Jurkat, Clone E6-1 (cell line): ENCODE measurements around the gene MRFAP1L1.

Experiments used
- DNase-seq: peaks from one replicate; pipeline ENCODE4 v3.0.0-alpha.2; 2011; ENCODE audit warnings: low read depth, low spot score
- H3K4me3 ChIP-seq: 2 replicates; pipeline ENCODE4 v1.5.1; 2011; ENCODE audit warnings: mild to moderate bottlenecking, low read length, control low read depth, moderate library complexity

The MRFAP1L1 gene

GRCh38 chr4:6694177-6694901, 15.3 kb downstream of the MRFAP1L1 start:
- peak; percentile 55 for DNase-seq
- H3K4me3 ChIP-seq: no peak overlapping the region

DNA sequence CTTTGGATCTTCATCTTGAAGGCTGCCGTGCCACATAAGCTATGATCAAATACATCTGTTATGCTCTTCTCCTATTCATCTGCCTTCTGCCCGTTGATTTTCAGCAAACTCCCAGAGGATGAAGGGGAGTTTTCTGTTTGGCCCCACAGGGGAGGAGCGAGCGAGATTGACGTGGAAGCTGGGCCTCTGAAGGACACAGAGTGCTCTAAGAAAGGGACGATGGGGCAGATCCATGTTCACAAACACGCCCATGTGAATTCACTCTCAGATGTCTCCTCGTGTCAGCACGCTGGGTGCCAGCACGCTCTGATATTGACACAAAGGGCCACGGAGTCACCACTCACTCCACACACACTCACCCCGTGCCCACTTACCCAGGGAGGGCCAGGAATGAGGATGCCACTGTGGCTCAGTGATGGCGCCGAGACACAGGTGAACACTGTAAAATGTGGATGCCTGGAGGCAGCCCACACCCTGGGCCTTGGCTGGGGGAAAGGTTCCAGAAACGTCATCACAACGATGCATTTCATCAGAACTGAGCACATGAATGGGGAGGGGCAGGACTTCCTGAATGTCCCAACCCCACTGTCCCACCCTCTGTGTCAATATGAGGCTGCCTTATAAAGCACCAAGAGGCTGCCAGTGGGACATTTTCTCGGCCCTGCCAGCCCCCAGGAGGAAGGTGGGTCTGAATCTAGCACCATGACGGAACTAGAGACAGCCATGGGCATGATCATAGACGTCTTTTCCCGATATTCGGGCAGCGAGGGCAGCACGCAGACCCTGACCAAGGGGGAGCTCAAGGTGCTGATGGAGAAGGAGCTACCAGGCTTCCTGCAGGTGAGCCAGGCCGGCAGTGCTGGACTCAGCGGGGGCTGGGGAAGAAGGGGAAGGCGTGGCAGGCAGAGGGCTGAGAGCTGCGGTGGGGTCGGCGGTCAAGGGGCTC, 16.2 kb downstream of the MRFAP1L1 start, which contains the start of gene S100P:
TSS of gene S100P (plus strand) at position 648 of the 946 bp plus-strand sequence. CDS start at position 703, 55 bp downstream.
- no peak for DNase-seq
- H3K4me3 ChIP-seq: no peak within 1 kb of the TSS

DNA sequence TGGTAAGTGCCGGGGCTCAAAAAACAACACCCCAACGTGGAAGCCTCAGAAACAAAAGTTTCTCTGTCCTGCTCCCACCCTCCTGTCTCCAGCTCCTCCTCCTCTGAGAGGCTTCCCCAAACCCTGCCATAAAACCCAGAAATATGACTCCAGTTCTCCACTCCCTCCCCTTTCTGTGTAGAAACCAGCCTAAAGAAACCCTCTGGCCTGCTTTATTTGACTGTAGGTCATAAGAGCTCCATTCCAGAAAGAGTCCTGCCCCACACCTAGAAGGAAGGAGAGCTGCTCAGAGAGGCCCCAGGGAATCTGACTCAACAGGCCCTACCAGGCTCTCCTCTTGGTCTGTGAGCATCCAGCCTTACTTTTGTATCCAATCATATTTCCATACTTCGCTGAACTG, 16.9 kb downstream of the MRFAP1L1 start:
- DNase-seq: no peak
- no peak overlapping the region for H3K4me3 ChIP-seq

- DNase-seq: no peak
- H3K4me3 ChIP-seq: no peak overlapping the region
Observed at GRCh38 chr4:6692379-6692778, 17.3 kb downstream of the MRFAP1L1 start.

- peak overlapping the region; percentile 20 for H3K4me3 ChIP-seq
- no peak for DNase-seq
Observed at GRCh38 chr4:6689506-6689960, 20.1 kb downstream of the MRFAP1L1 start.

- H3K4me3 ChIP-seq: peak overlapping the region; percentile 20
- DNase-seq: peak; percentile 71
Observed at GRCh38 chr4:6688879-6689505, 20.7 kb downstream of the MRFAP1L1 start.

DNA sequence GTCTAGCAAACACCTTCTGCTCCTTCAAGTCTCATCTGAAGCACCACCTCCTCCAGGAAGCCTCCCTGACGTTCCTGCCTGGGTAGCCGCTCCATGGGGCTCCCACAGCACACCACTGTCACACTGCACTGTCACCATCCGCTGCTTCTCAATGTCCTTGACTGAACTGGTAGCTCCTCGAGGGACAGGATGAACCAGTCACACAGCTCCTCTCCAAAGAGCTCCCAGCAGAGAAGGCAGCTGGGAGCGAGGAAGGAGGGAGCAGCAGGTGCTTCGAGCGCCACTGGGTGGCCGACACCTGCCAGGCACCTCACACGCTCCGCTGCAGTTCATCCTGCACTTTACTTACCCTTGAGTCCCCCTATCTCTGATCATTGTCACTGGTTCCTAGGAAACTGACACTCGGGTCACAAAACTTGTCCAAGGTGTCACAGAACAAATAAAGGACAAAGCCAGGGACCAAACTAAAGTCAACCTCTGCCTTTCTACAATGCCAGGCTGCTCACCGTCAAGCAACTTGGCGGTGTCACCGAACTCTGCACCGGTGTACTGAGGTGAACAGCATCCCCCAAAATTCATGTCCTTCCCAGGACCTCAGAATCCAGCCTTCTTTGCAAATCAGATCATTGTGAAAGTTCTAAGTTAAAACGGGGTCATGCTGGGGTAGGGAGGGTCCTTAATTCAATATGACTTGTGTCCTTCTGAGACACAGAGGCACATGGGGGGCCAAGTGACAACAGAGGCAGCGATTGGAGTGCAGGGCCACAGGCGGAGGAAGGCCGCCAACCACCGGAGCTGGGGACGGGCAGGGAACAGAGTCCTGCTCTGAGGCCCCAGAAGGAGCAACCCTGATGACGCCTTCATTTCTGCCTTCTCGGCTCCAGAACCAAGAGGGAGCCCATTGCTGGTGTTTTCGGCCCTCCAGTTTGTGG, 21.5 kb downstream of the MRFAP1L1 start:
- DNase-seq: peak; percentile 28
- no peak overlapping the region for H3K4me3 ChIP-seq

DNA sequence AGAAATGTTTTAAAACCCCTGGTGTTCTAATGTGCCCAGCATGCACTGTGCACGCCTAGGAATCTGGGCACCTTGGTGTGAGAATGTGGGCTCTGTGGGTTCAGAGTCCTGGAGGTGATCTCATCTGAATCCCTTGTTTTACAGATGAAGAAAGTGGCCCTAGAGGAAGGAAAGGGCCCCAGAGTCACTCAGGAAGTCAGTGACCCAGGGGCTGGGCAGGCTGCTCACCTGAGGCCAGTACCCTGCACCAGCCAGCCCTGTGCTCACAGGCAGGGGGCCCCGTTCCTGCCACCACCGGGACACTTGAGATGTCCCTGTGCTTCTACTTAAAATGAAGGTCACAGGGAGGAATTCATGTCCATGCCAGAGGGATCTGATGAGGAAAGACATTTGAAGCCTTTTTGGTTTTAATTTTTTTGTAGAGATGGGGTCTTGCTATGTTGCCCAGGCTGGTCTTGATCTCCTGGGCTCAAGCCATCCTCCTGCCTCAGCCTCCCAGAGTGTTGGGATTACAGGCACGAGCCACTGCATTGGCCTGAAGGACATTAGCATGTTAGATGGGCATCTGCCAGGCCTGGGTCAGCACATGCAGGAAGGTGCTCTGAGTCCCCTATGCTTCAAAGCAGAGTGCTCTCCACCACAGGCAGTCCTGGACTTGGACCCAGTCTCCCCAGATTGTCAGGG, 23.4 kb downstream of the MRFAP1L1 start:
- H3K4me3 ChIP-seq: no peak overlapping the region
- no peak for DNase-seq

DNA sequence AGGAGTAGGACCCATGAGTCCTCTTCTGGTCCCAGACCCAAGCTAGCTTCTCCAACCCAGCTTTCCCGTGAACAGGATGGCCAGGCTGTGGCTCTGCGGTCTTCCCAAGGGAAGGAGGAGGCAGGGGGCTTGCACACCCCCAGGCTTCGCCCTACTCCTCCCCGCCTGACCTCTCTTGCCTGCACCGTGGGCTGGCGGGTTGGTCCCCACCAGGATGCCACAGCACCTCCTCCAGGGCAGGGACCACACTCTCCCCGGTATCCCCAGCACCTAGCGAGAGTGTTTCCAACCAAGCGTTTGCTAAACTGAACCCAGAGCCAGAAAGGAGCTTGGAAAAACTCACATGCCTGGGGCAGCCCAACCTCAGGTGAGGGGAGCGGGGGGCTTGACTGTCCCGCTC, 25.0 kb downstream of the MRFAP1L1 start:
- DNase-seq: no peak
- H3K4me3 ChIP-seq: no peak overlapping the region

DNA sequence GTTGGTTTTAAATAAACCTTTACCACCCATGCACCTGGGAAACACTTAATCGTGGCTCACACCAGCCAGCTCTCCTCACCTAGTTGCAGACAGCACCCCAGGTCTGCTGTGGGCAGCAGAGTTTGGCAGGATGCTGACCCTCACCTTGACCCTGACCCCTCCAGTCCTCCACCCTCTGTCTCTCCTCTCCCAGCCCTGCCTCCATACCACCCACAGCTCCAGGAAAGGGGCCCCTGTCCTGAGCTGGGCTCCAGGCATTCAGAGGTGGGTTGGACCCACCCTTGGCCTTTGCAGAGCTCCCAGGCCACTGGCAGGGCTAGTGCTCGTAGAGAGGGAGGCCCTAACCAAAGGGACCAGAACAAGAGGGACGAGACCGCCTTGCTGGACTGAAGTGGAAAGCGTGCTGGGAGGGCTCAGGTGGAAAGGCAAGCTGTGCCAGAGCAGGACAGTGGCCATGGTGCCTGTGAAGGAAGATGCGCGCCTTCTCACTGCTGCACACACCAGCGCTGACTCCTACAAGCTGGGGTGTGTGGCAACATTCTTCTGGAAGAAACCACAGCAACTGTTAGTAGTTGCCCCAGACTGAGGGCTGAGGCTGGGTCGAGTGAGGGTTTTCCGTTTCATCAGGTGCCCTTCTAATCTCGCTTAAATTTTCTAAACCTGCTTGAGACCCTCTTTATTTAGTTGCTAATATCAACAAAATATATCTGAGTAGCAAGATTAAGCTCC, 26.6 kb downstream of the MRFAP1L1 start:
- peak; percentile 53 for DNase-seq
- H3K4me3 ChIP-seq: no peak overlapping the region

GRCh38 chr4:6681191-6681590, 28.5 kb downstream of the MRFAP1L1 start:
- H3K4me3 ChIP-seq: no peak overlapping the region
- no peak for DNase-seq

- no peak for DNase-seq
Observed at GRCh38 chr4:6680372-6681034, 29.2 kb downstream of the MRFAP1L1 start.

GRCh38 chr4:6676722-6677558, 32.7 kb downstream of the MRFAP1L1 start:
- DNase-seq: no peak
- H3K4me3 ChIP-seq: no peak overlapping the region

More at GRCh38 chr4:6680372-6681034, 29.2 kb downstream of the MRFAP1L1 start:
- H3K4me3 ChIP-seq: no peak overlapping the region

- DNase-seq: peak; percentile 82
- H3K4me3 ChIP-seq: peak overlapping the region; percentile 81
Observed at GRCh38 chr4:6674500-6675149, 35.0 kb downstream of the MRFAP1L1 start.

DNA sequence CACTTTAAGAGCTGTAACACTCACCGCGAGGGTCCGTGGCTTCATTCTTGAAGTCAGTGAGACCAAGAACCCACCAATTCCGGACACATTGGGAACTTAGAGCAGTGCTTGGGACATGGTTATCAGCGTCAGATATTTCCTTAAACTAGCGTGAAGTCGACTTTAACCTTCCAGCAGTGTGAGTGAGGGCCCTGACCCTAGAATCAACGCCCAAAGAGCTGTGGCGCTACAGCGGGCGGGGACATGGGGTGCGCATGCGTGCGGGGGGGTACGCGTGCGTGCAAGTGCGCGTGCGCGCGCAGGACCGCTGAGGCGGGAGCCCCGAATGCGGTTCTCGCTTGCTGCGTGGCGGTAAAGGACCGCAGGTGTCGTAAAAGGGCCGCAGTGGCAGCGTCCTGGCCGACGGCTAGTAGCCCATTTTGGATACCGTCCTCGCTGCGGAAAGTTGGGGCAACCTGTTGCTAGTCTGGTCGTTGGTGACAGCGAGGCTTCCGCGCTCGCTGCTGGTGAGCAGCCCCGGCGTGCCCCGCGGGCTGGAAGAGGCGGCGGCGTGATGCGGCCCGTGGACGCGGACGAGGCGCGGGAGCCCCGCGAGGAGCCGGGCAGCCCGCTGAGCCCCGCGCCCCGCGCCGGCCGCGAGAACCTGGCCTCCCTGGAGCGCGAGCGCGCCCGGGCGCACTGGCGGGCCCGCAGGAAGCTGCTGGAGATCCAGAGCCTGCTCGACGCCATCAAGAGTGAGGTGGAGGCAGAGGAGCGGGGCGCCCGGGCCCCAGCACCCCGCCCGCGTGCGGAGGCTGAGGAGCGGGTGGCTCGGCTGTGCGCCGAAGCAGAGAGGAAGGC, 35.8 kb downstream of the MRFAP1L1 start:
- peak; percentile 95 for DNase-seq

More for the DNA sequence above, 35.8 kb downstream of the MRFAP1L1 start:
- H3K4me3 ChIP-seq: peak overlapping the region; percentile 81
